ENCODE results near the gene GARNL3.

- TF ChIP-seq CTCF (conservative IDR thresholded peaks at IDR 0.05; ENCODE audit: low read depth, low read length) (no peak), EZH2 (IDR thresholded peaks at IDR 0.05; ENCODE audit: low read length, unreplicated experiment) (no peak)
Measured at GRCh38 chr9:127430415-127430814, 165.8 kb downstream of the GARNL3 start.

Measured in PC-3 (cell line).